Stimulated activated CD4-positive, alpha-beta T cell treated with anti-CD3 and anti-CD28 coated beads, Interleukin-4, amount 100 ng/mL, for 48 hours (primary cell): ENCODE results near the gene ACAP3.

Source experiments
- DNase-seq, 2 donors: peaks; one replicate each; pipeline ENCODE4 v3.0.0-alpha.2; 2020; ENCODE audit warnings: low read depth in 2 of 2

ACAP3 gene

DNA sequence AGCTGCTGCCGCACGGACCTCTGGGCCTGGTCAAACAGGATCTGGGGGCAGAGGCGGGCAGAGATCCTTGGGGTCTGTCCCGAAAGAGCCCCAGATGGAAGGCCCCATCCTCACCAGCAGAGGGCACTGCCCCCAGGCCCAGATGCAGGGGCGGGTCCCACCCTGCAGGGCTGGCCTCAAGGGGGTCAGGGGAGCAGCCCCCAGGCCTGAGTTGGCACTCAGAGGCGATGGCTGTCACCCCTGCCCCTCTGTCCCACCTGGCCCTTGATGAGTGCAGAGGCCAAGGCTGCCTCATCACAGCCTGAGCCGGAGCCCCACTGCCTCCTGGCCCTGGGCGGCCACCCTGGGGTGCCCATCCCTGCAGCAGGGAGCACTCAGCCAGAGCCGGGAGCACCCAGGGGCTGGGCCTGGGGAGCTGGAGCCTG is 5.7 kb downstream of the ACAP3 start:
- DNase-seq, result no peak

GRCh38 chr1:1300352-1300739 is 7.4 kb downstream of the ACAP3 start:
- no peak for DNase-seq

GRCh38 chr1:1299686-1300351 is 7.9 kb downstream of the ACAP3 start:
- no peak for DNase-seq

DNA sequence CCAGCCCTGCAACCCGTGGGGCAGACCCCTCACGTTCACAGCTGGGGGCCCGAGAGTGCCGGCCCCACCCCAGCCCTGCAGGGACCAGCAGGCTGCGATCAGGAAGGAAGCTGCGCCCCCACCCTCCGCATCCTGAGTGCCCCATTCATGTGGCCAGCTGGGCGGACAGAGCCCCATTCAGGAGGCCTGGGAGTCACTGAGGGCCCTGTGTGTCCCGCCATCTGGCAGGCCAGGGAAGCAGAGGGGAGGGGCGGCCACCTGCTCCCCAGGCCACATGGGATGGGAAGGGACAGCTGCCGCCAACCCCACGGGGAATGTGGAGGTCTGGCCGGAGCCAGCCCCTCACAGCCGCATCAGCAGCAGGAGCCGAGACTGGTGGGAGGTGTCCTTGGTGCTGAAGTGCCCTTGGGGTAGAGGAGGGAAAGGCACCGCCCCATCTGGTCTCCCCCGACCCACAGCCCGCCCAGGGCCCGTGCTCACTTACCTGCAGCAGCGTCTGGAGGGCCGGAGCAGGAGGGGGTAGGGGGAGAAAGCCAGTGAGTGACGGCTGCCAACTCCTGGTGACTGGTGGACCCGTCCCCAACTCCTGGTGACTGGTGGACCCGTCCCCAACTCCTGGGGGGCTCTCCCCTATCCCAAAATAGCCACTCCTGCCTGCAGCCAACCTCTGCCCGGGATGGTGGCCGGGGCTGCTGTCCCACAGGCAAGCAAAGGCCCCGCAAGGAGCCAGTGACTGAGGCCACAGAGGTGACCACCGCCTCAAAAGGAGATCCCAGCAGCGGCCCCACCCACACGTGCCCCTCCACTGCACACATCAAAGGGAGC is 8.7 kb downstream of the ACAP3 start:
- DNase-seq, result no peak

GRCh38 chr1:1297802-1298424 is 9.8 kb downstream of the ACAP3 start:
- no peak for DNase-seq

DNA sequence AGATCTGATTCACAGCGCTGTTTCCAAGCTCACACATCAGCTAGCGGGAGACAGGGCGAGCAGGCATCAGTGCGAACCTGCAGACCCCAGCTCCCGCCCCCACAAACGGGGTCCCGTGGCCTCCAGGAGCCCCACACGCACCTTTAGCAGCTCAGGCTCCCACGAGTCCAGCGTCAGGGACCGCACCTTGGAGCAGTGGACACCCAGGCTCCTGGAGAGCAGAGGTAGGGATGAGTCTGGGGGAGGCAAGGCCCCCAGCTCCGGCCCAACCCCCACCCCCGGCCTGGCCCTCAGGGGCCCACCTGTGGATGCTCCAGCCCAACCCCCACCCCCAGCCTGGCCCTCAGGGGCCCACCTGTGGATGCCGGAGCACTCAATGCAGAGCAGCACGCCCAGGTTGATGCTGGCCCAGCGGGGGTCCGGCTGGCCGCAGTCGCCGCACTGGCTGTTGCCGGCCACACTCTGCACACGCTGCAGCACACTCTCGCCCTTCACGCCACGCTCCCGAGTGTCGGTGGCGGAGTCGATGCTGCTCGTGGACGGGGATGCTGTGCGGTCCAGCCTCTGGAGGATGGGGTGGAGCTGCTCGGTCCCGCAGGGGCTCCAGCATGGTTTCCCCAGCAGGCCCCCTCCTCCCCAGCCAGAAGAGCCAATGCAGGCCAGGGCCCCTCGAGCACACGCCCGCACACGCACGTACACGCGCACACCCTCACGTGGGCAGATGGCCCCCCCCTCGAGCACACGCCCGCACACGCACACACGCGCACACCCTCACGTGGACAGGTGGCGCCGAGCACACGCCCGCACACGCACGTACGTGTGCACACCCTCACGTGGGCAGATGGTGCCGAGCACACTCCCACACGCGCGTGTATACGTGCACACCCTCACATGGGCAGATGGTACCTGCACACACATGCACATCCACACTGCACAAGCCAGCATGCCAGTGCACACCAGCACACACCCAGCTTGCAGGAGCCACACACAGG is 11.4 kb downstream of the ACAP3 start:
- no peak for DNase-seq

DNA sequence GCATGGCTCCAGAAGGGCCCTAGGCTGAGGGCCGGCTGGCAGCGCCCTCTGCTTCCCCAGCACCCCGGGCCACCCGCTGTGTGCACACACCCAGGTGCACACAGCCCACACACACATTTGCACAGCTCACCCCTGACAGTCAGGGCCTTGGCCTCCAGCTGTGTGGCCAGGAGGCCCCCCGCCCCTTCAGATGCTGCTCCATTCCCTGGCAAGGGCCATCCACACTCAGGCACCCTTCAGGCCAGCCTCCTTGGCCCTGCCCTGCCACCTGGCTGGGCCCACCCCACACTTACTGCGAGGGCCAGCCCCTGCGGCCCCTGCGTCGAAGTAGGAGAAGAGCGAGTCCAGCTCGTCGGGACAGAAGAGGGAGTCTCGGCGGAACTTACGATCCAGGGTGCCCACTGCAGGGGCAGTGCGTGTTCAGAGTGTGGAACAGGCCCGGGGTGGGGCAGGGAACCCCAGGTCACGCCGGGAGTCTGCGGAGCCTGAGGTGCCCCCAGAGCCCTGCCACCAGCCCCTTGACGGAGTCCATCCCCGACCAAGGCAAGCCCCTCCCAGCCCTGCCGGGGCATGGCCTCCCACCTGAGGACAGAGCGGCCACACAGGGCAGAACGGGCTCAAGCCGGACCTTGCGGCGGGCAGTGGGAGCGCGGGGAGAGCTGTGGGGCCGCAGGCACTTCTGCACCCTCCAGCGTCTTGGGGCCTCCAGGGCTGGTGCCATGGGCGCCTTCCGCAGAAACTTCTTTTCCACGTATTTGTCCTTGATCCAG is 12.4 kb downstream of the ACAP3 start:
- DNase-seq, result no peak

DNA sequence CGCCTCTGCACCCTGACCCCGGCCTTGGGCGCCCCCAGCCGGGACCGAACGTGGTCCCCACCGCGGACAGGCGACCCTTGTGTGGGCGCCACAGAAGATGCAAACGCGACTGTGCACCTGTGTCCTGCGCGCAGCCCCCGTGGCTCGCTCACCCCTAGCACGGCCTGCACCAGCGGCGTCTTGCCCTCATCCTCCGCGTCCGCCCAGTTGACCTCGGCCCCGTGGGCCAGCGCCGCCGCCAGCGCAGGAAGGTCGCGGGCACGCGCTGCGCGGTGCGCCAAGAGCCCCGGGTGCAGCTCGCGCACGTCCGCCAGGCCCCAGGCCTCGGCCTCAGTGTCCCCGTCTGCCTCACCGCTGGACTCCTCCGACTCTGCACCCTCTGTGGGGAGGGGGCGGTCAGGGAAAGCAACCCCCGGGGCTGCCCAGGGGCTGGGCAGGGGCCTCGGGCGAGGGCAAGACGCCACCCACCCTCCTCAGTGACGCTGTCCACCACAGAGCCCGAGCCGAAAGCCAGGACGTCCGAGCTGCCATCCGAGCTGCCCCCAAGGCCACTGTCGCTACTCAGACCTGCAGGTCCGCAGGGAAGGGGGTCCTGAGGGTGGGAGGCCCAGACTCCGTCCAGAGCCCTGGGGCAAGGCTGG is 13.4 kb downstream of the ACAP3 start:
- no peak for DNase-seq

DNA sequence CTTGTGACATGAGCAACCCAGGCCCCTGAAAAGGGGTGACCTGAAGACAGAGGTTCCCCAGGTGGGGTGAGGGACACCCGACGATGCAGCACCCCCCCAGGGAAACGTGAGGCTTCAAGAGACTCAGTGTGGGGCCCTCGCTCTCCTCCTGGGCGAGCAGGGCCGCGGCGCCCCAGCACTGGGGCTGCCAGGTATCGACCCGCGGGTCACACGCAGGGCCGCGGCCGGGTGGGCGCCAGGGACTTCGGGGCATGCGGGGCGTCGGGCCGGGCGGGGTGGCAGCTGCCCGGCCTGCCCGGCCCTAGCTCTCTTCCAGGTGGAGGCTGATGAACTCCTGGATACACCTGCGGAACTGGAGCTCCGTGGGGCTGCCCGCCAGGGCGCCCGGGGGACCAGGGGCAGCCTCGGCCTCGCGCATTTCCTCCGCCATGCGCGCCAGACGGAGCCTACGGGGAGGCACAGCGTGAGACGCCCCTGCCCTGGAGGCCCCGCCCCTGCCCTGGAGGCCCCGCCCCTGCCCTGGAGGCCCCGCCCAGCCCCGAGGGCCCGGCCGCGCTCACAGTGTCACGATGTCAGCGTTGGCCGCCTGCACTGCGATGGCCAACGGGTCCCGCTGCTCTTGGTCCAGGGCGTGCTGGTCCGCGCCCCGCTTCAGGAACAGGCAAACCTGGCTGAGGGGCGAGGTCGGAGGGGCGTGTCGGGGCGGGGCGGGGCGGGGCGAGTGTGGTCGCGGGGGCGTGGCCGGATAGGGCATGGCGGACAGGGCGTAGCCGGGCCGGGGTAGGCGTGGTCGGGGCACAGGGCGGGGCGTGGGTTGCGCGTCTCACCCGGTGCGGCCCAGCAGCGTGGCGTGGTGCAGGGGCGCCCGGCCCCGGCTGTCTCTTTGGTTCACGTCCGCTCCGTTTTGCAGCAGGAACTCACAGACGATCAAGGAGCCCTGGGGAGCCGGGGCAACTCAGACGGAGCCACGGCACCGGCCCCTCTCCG is 14.2 kb downstream of the ACAP3 start:
- DNase-seq, result no peak

DNA sequence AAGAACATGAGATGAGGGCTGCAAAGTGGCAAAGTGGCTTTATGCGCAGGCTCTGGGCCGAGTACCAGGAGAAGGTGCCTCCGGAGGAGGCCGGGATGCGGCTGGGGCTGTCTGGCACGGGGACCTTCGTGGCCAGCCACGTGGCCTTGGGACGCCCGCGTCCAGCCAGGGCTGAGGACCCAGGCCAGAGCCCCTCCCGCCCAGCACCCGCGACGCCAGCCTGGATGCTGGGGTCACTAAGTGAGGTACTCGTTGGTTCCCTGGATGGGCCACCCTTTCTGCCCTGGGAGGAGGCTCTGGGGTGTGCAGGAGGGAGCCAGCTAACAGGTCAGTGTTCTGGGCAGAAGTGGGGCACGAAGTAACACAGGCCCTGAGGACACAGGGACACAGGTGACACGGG is 14.9 kb downstream of the ACAP3 start:
- DNase-seq, result no peak

GRCh38 chr1:1292442-1292779 is 15.3 kb downstream of the ACAP3 start:
- DNase-seq, result no peak

- peak in 1 of 2 donors; percentile 60 for DNase-seq
Measured at GRCh38 chr1:1291548-1292441, 15.9 kb downstream of the ACAP3 start.

GRCh38 chr1:1291023-1291528 is 16.7 kb downstream of the ACAP3 start:
- DNase-seq, result no peak

GRCh38 chr1:1290238-1290731 is 17.4 kb downstream of the ACAP3 start:
- peak; percentile 60 to 65 for DNase-seq

DNA sequence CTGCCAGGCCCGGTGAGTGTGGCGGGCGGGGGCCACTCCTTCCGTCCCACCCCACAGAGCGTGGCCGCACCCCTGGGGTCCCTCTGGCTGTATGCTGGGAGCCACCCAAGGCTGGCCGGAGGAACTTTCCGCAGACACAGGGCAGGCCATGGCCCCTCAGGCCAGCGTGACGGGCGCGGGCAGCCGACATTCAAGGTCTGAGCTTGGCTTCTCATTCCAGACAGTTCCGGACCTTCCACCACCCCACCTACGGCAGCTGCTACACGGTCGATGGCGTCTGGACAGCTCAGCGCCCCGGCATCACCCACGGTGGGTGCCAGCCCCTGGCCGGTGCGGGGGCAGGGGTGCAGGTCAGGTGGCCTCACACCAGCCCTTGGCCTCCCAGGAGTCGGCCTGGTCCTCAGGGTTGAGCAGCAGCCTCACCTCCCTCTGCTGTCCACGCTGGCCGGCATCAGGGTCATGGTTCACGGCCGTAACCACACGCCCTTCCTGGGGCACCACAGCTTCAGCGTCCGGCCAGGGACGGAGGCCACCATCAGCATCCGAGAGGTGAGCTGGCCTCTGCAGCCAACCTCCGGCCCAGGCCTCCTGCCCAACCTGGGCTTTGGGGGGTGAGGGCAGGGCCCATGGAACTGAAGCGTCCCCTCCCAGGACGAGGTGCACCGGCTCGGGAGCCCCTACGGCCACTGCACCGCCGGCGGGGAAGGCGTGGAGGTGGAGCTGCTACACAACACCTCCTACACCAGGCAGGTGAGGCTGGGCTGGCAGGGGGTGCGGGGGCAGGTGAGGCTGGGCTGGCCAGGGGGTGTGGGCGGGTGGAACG is 20.2 kb downstream of the ACAP3 start:
- DNase-seq, result no peak

- DNase-seq, result no peak
Measured at GRCh38 chr1:1286313-1287261, 21.1 kb downstream of the ACAP3 start.
